HG03457 (cell line): ENCODE data around the gene GPN3.
"Not testable (repeated sequence)": the region's sequence is repeated elsewhere in the genome, so short reads cannot be mapped to it uniquely, and the experiment has no call there.

Source experiments
- ATAC-seq: cut with Tn5 transposase; IDR thresholded peaks from one replicate; pipeline ENCODE4 v1.9.1; 2021; ENCODE audit warnings: moderate number of reproducible peaks; ENCODE audit not compliant: unreplicated experiment

Gene GPN3

DNA sequence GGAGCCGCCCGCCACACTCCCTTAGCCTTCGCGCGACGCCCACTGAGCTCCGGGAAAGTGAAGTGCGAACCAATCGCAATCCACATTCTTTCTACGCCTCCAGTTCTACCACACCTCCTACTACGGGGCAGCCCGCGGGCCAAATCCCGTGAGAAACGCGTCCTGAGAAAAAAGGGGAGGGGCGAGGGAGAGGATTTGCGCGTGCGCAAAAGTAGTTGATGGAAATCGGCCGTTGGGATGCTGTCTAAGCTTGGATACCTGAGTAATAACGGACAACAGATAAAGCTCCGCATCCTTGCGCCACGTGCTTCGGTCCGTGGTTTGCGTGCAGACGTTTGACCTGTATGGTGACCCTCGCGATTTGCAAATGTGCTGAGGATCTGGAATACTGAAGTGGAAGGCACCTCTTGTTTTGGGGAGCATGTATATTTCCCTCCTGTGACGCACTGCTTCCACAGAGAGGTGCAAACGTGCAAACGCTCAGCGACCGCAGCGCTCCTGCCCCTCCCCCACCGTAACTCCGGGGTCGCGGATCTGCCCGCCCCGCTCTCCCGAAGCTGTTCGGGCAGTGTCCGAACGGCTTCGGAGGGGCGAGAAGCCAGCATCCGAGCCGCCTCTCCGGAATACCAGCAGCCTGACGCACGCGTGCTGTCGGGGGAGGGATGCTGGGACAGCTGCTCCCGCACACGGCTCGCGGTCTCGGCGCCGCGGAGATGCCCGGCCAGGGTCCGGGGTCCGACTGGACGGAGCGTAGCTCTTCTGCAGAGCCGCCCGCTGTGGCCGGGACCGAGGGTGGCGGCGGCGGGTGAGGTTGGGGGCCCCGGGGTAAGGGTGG is at the start of gene GPN3, which contains the start of gene FAM216A:
TSS of gene GPN3 (minus strand) at position 44 of the 835 bp plus-strand sequence. CDS start 54 bp downstream, outside the sequence.
TSS of gene FAM216A (plus strand) at position 632 of the 835 bp plus-strand sequence. CDS start at position 663, 31 bp downstream.
- peak; percentile 57 for ATAC-seq

DNA sequence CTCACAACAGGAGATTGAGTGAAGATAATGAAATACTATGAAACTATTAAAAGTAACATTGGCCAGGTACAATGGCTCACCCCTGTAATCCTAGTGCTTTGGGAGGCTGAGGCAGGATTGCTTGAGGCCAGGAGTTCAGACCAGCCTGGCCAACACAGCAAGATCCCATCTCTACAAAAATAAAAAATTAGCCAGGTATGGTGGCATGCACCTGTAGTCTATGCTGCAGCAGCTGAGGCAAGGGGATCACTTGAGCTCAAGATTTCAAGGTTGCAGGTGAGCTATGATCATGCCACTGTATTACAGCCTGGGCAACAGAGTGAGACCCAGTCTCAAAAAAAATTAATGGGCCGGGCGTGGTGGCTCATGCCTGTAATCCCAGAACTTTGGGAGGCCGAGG is 48.9 kb upstream of the GPN3 start:
- no peak for ATAC-seq

DNA sequence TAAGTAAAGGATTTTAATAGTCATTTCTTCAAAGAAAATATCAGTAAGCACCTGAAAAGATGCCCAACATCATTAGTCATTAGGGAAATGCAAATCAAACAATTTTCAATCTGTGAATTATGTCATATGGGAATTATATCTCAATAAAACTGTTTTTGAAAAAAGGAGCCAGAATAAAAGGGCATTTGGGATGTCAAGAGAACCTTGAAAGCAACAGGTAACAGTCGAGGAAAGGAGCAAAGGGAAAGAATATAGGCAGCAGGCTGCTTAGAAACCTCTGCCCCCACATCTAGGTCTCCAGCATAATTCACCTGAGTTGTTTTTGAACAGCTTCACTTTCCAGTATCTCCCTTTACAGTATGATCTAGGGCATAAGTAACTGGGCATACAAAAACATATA is 46.3 kb upstream of the GPN3 start:
- no peak for ATAC-seq

DNA sequence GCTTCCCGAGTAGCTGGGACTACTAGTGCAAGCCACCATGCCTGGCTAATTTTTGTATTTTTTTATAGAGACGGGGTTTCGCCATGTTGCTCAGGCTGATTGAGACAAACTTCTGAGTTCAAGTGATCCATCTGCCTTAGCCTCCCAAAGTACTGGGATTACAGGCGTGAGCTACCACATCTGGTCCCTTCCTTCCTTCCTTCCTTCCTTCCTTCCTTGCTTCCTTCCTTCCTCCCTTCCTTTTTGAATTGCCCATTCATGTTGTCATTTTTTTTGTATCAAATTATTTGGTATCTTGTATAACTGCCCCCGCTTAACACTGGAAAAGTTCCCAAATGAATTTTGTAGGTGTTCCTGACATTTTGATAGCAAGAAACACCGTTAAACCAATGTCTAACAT is 45.8 kb upstream of the GPN3 start:
- ATAC-seq, result no peak

DNA sequence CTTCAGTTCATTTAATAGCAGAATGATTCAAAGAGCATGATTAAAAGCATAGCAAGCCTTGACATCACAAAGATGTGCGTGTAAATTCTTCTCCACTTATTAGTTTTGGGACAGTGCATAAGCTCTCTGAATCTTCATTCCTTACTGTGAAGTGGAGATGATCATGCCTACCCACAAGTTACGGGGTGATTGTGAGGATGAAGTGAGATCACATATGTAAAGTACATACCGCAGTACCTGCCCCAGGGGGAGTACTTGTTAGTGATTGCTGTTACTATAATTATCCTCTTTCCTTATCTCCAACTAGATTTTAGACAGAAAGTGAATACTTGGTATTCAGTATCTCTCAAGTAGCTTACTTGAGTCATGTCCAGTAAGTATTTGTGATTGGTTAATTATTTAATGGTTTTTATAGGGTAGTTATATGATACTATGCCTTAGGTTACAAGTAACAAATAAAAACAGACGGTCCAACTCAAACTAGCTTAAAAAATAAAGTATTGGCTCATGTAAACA is 40.1 kb upstream of the GPN3 start:
- ATAC-seq, result no peak

DNA sequence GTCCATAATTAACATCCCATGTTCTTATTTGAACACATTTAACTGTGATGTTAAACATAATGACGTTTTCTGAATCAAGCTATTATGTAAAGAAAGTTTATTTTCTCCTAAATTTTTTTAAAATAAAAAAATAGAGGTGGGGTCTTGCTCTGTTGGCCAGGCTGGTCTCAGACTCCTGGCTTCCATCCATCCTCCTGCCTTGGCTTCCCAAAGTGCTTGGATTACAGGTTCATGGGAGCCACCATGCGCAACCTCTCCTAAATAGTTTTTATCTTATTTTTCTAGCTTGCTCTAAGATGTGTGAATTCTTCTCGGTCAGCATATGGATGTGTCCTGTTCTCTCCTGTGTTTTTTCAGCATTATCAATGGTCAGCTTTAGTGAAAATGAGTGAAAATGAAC is 37.3 kb upstream of the GPN3 start:
- no peak for ATAC-seq

DNA sequence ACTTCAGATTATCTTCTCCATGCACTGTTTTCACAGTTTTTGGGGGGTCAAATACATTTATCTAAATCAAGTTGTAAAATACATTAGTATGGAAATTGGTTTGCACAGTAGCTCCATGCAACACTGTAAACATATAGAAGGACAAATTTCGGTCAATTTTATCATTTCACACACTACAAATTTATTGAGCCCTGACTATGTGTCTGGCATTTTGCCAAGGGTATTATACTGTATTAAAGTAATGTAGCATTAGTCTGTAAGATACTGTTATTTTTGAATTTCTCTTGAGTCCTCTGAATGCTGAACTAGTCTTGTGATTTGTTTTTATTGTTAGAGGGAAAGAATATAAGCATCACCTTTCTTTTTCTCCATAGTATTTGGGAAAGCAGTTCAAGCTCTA is 35.4 kb upstream of the GPN3 start:
- ATAC-seq, result no peak

DNA sequence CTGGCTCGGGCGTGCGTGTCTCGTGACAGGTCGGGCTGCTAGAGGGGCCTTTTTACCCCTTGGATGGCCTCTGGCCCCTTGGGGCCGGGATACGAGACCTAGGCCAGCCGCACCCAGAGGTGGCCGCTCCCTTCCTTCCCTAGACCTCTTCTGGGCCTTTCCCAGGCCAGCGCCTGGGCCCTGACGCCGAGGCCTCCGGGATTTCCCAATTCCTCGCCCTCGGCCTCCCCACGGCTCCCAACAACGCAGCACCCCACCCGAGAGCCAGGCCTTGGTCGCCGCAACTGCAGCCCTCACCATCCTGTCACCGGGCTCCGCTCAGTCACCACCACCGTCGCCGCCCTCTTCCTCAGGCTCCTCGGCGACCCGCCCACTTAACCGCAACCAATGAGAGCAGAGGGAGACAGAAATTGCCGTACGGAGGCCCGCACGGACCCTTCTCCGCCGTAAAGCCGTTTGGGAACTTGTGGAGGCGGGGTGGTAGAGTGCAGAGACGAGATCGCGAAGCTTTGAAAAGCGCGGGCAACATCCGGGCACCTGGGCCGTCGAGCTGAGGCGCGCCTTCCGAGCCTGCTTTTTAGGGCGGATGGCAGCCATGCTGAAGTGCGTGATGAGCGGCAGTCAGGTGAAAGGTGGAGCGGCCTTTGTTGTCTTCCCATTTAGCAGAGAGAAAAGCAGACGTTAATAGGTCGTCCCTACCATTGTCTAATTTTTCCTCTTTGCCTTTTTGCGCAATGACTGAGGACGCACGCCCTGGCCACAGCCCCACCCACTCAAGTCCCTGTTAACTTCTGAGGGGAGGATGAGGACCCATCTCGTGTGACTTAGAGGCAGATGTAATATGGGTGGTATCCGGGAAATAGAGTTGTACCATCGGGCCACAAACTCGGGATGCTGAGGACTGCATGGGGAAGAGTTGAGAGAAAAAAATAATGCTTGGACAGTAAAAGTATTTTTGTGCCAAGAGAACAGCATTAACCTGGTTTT is 34.0 kb upstream of the GPN3 start, which contains the start of the genes RAD9B and VPS29:
TSS of gene RAD9B (plus strand) at position 580 of the 987 bp plus-strand sequence. CDS start at position 587, 7 bp downstream.
TSS of gene VPS29 (minus strand) at position 360 of the 987 bp plus-strand sequence. CDS start at position 300, 60 bp downstream.
- ATAC-seq, result peak; percentile 78

DNA sequence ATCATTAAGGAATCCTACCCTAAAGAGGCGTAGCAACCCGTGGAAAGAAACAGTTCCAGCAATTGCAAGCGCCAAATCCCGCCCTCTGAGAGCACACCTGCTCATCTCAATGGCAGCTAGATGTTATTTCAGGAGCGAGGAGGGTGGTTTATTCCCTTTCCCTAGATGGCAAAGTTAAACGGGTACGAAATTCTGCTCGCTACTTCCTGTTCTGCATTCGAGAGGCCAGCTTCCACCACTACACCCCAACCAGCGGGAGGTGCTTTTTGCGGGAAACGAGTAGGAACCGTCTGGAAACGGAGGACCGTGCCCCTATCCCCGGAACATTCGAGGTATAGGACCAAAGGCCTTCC is 33.3 kb upstream of the GPN3 start:
- ATAC-seq, result peak; percentile 5

DNA sequence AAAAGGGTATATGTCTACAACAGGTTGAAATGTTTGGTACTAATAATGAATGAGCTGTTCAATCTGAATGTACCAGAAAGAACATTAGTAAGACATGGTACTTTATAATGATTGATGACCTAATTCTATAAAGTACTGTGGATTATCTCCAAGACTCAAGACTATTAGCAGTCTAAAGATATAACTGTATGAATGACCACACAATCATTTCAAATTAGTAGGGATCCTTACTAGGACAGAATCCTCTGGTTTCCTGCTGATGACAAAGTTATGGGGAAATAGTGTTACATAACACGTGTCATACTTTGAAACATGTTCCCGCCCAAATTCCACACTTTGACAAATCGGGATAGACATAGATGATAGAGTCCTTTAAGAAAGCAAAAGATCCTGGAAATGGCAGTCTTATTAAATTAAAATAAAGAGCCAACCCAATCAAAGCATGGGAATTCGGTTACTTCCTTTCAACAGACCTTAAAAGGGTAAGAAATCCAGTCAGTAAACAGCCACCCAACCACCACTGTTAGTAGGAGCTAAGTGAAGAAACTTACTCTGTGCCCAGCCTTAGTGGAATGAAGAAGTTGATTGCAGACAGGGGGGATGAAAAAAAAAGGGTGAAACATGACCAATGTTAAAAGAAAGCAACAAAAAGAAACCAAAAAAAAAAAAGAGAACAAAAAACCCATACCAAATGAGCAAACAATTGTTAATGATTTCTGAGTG is 31.1 kb upstream of the GPN3 start:
- ATAC-seq, result no peak

DNA sequence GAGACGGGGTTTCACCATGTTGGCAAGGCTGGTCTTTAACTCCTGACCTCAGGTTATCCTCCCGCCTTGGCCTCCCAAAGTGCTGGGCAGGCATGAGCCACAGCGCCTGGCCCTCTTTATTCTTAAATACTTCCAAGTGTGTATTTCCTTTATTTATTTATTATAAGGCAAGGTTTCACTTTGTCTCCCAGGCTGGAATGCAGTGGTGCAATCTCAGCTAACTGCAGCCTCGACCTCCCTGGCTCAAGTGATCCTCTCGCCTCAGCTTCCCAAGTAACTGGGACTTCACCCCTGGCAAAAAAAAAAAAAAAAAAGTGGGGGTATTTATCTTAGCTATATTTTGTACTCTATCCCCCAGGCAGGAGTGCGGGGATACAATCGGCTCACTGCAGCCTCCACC is 7.4 kb upstream of the GPN3 start:
- ATAC-seq, result no peak

DNA sequence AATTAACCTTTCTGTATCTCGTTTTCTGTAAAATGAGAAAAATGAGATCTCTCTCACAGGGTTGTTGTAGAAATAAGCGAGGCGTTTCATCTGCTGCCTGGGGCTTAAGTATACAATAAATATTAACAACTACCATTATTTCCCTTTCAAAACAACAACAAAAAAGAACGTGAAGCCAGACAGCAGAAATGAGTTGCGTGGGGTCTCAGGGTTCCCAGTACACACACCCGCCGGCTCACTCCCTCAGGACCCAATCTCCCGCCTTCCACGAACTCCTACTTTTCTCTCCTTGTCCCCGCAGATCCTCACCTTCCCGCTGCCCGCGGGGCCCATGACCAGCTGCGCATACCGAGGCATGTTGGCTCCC is 227 bp downstream of the GPN3 start:
- ATAC-seq, result no peak

DNA sequence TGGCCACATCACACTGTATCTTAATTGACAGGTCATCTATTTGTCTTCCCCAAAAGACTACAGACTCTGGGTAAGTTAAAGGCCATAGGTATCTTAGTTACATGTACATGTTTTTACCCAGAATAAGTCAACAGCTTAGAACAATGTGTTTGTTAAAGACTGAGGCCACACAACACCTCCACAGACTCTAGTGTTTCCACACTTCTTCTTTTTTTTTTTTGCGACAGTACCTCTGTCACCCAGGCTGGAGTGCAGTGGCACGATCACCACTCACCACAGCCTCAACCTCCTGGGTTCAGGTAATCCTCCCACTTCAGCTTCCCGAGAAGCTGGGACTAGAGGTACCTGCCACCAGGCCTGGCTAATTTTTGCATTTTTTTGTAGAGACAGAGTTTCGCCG is 1.3 kb downstream of the GPN3 start:
- ATAC-seq, result no peak

DNA sequence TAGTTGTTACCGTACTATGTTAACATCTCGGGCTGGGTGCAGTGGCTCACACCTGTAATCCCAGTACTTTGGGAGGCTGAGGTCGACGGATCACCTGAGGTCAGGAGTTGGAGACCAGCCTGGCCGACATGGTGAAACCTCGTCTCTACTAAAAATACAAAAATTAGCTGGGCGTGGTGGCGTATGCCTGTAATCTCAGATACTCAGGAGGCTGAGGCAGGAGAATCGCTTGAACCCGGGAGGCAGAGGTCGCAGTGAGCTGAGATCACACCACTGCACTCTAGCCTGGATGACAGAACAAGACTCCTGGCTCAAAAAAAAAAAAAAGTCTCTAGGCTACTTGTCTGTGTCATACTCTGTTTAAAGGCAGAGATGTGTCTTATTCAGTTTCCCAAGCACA is 2.3 kb downstream of the GPN3 start:
- ATAC-seq, result not testable (repeated sequence)

DNA sequence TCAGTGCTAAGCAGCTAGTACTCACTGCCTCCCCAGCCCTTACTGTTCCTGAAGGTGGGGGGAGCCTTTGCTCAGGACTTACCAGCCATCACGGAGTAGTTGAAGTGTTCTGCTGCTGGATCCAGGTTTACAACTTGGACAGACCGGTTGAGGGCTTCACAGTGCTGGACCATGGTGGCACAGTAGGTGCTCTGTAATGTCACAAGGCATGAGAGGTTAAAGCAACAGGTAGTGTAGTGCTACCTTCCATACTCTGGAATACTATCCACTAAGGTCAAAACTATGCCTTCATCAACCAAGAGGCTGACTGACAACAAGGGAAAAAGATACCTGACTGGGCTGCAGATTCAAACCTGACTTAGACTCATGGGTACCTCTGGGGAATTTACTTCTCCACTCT is 3.0 kb downstream of the GPN3 start:
- no peak for ATAC-seq

DNA sequence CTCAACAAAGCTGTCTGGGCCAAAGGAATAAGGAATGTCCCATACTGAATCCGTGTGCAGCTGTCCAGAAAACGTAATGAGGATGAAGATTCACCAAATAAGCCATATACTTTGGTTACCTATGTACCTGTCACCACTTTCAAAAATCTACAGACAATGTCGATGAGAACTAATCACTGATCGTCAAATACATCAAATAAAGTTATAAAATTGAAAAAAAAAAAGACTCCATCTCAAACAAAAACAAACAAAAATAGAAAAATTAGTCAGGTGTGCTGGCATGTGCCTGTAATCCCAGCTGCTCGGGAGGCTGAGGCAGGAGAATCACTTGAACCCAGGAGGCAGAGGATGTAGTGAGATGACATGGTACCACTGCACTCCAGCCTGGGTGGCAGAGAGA is 6.9 kb downstream of the GPN3 start:
- ATAC-seq, result not testable (repeated sequence)

DNA sequence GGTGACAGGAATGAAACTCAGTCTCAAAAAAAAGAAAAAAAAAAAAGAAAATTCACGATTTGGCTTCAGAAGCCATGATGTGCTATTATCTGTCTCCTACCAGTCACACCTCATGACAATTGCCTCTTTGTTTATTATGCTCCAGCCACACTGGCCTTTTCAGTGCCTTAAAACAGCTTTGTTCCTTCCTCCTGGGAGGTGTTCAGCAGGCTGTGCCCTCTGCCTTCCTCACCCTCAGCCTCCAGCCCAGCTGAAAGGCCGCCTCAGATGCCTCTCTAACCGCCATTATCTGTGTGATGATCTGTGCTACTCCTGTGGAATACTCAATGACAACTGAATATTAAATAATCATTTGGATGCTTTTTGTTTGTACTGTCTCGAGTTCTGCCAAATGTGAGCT is 9.3 kb downstream of the GPN3 start:
- ATAC-seq, result no peak

DNA sequence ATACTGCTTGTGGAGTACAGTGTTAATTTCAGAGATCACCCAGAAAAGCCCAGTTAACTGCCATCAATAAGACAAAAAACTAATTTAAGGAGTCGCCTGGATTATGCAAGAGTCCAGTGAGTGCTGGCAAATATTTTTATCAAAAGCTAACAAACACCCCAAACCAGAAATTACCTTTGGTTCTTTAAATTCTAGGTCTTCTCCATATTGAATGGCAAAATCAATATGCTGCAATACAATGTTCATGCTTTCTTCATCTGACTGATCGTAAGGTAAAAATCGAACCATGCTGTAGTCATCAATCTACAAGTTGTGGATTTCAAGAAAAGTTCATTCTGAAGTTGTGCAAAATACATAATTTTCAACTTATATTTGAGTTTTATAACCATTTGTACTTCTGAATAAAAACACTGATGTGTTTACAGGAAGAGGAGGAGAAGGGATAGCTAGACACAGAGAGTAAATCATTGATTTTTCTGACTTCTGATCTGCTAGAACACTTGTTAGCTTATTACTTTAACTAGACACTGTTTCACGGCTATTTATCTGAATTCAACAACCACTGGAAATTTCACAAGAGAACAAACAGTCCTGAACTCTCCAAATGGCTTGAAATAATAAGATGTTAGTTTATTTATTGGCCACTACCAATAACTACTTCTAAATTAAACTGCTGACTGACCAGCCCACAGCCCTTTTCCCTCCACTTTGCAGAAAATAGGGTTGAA is 14.3 kb downstream of the GPN3 start:
- ATAC-seq, result no peak

DNA sequence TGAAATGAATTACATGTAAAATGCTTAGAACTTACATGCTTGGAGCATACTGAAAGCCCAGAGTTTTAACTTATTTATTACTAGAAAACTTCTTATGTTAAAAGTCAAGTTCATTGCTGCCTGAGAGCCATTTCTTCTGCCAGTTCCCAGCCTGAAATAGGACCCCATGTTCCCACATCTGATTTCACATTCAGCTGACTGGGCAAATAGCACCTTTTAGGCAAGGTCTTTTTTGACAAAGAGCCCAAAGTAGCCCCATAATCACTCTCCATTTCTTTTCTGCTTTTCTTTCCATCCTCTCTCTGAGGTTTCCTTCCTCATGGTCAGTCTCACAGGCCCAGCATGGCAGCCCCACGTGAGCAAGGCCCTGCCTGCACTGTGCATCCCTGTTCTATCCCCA is 16.8 kb downstream of the GPN3 start:
- no peak for ATAC-seq
